HEK293T (cell line): ENCODE measurements around the gene ID2.

Source experiments
- BHLHE40 ChIP-seq: fragments of 450-650 bp; IDR thresholded peaks from 2 replicates; pipeline ENCODE4 v1.6.1; 2016; ENCODE audit warnings: mild to moderate bottlenecking, moderate library complexity, borderline replicate concordance
- ELF4 ChIP-seq: fragments of 450-650 bp; IDR thresholded peaks from 2 replicates; pipeline ENCODE4 v1.6.1; 2017; ENCODE audit warnings: antibody characterized with exemption

DNA sequence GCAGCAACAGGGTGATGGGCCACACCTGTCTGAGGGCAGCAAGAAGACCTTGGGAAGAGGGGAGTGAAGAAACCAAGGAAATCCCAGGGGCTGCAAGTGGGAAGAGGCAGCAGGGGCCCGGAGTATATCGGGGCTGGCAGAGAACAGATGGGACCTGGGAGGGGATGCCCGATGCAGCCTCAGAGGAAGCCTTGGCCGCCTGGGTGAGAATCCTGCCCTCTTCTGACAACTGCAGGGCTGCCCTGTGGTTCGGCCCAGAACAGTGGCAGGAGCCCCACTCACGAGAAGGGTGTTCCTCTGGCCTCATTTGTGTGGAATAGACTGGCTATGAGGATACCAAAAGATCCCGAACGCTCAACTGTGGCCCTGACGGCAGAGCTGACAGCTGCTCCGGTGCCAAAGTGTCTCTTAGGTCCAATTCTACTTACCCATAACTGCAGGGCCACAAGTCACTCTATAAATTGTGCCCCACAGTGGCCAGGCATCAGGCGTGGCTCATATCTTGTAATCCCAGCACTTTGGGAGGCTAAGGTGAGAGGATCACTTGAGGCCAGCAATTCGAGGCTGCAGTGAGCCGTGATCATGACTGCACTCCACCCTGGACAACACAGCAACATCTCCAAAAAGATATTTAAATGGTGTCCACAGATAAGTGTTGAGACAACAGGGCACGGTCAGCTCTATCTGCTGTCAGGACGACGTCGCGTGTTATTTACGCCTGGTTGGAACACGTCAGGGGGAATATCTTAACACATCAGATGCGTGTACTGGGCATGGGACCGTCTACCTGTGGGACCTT, 23.6 kb upstream of the ID2 start:
- no peak for TF ChIP-seq ELF4
- no peak for TF ChIP-seq BHLHE40
